CMK (cell line): ENCODE data around the gene METTL16.
"Not testable (repeated sequence)": the region's sequence is repeated elsewhere in the genome, so short reads cannot be mapped to it uniquely, and the experiment has no call there.

ENCODE experiments used
- DNase-seq: peaks from one replicate; pipeline ENCODE4 v3.0.0-alpha.2; 2010; ENCODE audit warnings: low read depth

The METTL16 gene

GRCh38 chr17:2450016-2450650 lies 61.6 kb downstream of the METTL16 start:
- DNase-seq: no peak

- no peak for DNase-seq
Measured at GRCh38 chr17:2449486-2449885, 62.2 kb downstream of the METTL16 start.

GRCh38 chr17:2447479-2447878 lies 64.2 kb downstream of the METTL16 start:
- not testable (repeated sequence) for DNase-seq

- DNase-seq: no peak
Measured at GRCh38 chr17:2445638-2446037, 66.0 kb downstream of the METTL16 start.

GRCh38 chr17:2444382-2444781 lies 67.3 kb downstream of the METTL16 start:
- no peak for DNase-seq

- no peak for DNase-seq
Measured at GRCh38 chr17:2442166-2442565, 69.5 kb downstream of the METTL16 start.

- DNase-seq: no peak
Measured at GRCh38 chr17:2440930-2441329, 70.8 kb downstream of the METTL16 start.

- not testable (repeated sequence) for DNase-seq
Measured at GRCh38 chr17:2439997-2440396, 71.7 kb downstream of the METTL16 start.

- no peak for DNase-seq
Measured at GRCh38 chr17:2438823-2439222, 72.9 kb downstream of the METTL16 start.

- no peak for DNase-seq
Measured at GRCh38 chr17:2436316-2436905, 75.3 kb downstream of the METTL16 start.

GRCh38 chr17:2435862-2436261 lies 75.8 kb downstream of the METTL16 start:
- DNase-seq: no peak

- no peak for DNase-seq
Measured at GRCh38 chr17:2435181-2435741, 76.4 kb downstream of the METTL16 start.

GRCh38 chr17:2433696-2434095 lies 78.0 kb downstream of the METTL16 start:
- DNase-seq: no peak

- no peak for DNase-seq
Measured at GRCh38 chr17:2427910-2428309, 83.8 kb downstream of the METTL16 start.

- no peak for DNase-seq
Measured at GRCh38 chr17:2427215-2427614, 84.5 kb downstream of the METTL16 start.

- no peak for DNase-seq
Measured at GRCh38 chr17:2423271-2423670, 88.4 kb downstream of the METTL16 start.

GRCh38 chr17:2421315-2422147 lies 90.2 kb downstream of the METTL16 start:
- DNase-seq: no peak

GRCh38 chr17:2420176-2420575 lies 91.5 kb downstream of the METTL16 start:
- no peak for DNase-seq

- DNase-seq: no peak
Measured at GRCh38 chr17:2419486-2419885, 92.2 kb downstream of the METTL16 start.

- DNase-seq: no peak
Measured at GRCh38 chr17:2418572-2418971, 93.1 kb downstream of the METTL16 start.

- no peak for DNase-seq
Measured at GRCh38 chr17:2416010-2416734, 95.5 kb downstream of the METTL16 start.

GRCh38 chr17:2415081-2415480 lies 96.6 kb downstream of the METTL16 start:
- DNase-seq: no peak
